HG02885 (cell line): Measurements from ENCODE around the gene PERM1.
"Not testable (repeated sequence)": the region's sequence is repeated elsewhere in the genome, so short reads cannot be mapped to it uniquely, and the experiment has no call there.

ENCODE experiments used
- ATAC-seq: cut with Tn5 transposase; IDR thresholded peaks from one replicate; pipeline ENCODE4 v1.9.1; 2021; ENCODE audit warnings: mild to moderate bottlenecking; ENCODE audit not compliant: unreplicated experiment, poor library complexity

Gene PERM1, protein sequence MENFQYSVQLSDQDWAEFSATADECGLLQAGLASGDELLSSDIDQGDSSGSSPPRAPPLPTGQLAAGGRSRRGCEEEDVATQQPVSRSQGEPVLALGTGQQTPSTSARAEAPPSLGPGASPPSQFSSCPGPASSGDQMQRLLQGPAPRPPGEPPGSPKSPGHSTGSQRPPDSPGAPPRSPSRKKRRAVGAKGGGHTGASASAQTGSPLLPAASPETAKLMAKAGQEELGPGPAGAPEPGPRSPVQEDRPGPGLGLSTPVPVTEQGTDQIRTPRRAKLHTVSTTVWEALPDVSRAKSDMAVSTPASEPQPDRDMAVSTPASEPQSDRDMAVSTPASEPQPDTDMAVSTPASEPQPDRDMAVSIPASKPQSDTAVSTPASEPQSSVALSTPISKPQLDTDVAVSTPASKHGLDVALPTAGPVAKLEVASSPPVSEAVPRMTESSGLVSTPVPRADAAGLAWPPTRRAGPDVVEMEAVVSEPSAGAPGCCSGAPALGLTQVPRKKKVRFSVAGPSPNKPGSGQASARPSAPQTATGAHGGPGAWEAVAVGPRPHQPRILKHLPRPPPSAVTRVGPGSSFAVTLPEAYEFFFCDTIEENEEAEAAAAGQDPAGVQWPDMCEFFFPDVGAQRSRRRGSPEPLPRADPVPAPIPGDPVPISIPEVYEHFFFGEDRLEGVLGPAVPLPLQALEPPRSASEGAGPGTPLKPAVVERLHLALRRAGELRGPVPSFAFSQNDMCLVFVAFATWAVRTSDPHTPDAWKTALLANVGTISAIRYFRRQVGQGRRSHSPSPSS

DNA sequence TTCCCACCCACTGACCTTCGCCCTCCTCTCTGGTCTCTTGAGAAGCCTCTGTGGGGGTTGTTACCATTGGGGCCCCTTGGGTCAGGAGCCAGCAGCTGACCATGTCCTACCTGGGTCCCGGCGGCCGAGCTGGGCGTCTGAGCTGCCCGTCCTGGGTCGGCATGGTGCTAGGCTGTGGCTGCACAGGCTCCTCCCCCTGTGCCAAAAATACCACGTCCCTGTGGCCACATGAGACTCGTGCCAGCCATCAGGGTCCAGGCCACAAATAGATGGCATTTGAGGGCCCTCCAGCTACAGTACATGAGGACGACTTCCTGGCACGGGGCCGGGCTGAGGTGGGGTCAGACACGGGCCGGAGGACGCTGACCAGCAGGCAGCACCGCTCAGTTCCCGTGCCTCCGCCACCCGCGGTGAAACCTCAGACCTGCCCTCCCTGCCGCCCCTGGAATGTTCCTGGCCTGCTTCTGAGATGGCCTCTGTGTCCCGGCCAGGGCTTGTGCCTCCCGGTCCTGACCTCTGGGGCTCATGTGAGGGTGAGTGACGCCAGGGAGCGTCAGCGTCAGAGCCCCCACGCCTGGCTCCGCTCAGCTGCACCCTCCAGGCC, at the start of gene PERM1:
Gene PERM1, minus strand, starts transcription at position 139 of the 604 bp plus-strand sequence. CDS start 1,064 bp downstream, outside the sequence.
- ATAC-seq = no peak

DNA sequence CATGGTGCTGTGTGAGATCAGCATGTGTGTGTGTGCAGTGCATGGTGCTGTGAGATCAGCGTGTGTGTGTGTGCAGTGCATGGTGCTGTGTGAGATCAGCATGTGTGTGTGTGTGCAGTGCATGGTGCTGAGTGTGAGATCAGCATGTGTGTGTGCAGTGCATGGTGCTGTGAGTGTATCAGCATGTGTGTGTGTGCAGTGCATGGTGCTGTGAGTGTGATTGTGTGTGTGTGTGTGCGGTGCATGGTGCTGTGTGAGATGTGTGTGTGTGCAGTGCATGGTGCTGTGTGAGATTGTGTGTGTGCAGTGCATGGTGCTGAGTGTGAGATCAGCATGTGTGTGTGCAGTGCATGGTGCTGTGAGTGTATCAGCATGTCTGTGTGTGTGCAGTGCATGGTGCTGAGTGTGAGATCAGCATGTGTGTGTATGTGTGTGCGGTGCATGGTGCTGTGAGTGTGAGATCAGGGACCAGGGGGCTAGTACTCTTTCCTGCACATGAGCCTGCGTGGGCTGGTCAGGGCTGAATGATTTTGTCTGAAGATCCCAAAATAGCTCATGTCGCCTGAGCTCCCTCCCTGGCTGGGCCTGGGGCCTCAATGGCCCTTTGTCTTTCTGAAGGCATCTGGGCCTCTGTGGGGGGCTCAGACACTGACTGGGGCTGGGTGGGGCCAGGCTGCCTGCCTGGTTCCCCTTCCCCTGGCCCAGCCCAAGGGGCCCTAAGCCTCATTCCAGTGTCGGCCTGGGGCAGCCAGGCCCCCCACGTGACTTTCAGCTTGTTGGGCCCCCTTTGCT, 49.2 kb upstream of the PERM1 start:
- not testable (repeated sequence) for ATAC-seq

DNA sequence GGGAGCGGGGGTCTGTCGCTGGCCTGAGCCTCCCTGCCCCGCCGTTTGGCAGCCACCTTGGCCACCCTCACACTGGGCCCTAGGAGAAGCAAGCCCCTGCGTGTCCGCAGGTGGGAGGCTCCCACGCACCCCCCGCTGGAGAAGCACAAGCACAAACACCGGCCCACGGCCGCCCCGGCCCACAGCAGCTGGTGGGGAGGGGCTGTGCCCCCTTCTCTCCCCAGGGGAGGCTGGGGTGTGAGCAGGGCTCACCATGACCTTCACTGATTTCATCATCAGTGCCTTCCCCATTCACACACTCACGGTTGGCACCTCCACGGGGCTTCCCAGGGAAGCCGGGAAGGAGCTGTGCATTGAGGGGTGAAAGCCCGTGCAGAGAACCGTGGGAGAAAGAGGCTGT, 45.9 kb upstream of the PERM1 start:
- no peak for ATAC-seq

DNA sequence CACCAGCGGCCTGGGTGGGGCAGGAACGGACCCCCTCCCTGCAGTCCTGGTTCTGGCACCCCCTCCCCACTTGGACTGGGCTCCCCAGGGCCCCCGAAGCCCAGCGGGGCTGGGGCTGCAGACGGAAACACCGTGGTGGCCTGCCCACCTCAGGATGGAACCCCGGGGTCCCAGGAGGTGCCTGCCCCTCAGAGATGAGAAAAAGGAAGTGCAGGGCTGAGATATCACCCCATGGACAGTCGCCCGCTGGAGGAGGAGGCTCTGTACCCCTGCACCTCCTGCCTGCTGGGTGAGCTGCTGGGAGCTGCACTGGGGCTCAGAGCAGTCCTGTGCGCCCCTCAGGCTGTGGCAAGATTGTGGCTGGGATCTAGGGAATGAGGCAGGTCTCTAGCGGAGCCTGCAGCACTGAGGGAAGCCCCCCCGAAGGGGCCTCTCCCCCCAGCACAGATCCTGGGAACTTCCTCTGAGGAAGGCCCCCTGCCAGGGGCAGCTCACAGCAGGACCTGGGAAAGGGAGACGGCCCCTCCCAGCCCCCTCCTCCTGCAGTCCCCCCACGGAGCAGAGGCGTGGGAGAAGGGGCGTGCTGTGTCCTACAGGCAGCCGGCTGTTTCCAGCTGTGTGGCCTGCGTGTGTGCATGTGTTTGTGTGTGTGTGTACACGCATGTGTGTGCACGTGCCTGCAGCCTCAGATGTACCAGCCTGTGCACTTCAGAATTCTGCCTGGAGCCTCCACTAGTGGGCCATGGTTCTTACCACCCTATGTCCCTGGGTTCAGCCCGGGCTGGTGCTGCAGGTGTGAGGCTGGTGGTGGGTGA, 44.9 kb upstream of the PERM1 start:
- no peak for ATAC-seq

DNA sequence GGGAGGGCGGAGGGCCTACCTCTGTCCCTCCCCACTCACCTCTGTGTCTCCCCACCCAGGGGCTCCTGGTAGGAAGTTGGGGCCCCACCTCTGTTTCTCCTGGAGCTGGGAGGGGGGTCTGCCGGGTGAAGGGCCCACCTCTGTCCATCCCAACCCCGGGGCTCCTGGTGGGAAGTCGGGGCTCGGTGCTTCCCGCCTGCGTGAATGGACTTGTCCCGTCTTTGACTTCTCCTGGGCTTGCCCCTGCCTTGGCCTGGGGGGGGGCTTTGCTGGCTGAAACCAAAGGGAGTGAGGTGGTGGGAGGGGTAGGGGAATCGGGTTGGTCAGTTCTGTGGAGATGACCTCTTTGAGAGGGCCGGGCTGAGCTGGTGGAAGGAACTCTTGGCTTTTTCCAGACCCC, 43.8 kb upstream of the PERM1 start:
- no peak for ATAC-seq

DNA sequence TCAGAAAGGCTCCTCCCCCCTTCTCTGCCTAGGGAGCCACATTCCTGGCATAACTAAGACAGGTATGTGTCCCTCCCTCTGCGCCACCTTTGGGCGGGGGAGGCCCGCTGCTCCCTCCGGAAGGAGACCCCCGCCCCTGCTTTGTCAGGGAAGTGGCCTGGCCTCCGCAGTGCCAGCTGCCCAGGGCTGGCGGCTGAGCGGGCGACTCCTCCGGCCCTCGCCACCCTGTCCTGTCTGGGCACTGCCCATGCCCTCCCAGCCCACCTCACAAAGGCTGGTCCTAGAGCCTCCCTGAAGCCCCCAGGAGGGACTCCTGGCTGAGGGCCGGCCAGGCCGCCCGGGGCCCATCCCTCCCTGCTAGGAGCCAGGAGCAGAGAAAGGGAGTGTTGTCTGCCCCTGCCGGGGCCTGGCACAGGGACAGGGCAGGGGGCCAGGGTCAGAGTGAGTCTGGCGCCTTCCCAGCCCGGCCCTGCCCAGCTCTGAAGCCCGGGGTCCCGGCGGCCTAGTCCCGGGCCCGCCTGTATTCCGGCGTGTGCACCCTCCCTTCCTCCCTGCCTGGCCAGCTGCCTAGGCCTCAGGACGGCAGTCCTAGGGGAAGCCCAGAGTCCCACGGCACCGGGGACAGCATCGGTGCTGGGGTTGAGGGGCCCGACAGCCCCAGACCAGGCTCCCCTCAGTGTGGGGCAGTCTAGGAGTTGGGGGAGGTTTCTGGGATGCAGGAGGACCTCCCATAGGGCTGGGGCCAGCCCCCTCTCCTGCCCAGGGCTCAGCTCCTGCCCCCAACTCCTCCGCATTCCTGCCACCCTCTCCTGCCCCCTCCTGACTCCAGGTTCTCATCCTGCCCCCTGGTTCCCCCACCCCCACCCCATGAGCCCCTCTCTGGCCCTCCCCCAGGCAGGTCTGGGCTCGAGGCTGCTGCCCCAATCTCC, 43.1 kb upstream of the PERM1 start:
- no peak for ATAC-seq

DNA sequence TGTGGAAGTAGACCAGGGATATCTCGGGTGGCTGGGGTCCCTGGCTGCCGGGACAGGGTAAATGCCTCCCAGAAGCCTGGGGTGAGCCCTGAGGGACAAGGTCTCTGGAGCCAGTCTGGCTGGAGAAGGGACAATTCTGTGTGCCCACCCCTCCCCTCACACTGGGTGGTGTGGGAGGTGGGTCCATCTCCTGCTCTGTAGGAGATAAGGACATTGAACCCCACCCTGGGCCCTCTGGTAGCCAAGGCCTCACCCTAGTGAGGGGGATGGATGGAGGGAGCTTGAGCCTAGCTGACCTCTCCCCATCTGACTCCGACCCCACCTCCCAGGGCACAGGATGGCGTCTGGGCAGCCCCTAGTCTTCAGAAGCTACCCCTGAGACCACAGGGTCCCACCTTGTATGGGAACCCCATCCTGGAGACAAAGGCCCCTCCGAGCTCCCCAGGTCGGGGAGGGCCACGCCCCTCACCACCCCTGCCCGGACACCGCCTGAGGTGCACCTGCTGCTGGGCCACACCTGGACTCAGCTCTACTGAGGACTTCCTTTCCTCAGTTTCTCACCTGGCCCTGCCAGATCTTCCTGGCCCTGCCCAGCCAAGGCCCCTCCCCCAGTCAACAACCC, 42.4 kb upstream of the PERM1 start:
- ATAC-seq = no peak

DNA sequence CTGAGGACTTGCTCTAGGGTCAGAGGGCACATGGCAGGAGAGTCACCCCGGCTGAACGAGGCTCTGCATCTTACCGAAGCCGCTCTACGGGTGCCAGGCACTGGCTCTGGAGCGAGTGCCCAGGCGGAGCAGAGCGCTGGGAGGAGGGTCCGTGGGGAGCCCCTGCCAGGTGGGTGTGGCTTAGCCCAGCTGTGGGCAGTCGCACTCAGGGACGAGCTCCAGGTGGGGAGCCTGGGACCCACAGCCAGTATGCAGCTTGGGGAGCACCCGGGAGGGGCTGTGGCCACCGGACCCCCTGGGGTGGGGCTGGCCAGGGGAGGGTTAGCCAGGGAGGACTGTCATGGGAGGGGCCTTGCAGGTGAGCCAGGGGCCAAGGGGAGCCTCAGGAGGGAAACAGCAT, 41.8 kb upstream of the PERM1 start:
- ATAC-seq = no peak

DNA sequence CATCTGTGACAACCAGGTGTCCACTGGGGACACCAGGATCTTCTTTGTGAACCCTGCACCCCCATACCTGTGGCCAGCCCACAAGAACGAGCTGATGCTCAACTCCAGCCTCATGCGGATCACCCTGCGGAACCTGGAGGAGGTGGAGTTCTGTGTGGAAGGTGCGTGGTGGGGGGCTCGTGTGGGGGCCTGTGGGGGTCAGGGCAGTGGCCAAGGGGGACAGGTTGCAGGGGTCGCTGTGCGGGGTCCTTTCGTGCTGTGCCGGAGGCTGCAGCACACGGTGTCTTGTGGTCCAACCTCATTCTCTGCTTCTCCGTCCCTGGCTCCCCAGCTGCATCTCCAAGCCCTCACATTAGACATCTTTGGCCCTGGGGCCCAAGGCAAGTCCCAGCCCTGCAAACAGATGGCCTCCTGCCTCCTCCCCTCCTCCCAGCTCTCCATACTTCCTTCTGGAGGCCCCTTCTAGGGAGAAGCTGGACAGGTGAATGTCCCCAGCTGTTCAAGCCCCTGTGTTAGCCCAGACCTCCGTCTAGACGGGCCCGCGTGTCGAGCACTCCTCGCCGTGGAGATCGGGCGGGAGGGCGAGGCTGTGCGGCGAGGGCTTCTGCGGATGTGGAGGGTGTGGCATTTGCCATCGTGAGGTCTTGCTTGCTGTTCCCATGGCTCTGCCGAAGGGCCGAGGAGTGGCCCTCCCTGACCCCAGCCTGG, 40.6 kb upstream of the PERM1 start:
- no peak for ATAC-seq

DNA sequence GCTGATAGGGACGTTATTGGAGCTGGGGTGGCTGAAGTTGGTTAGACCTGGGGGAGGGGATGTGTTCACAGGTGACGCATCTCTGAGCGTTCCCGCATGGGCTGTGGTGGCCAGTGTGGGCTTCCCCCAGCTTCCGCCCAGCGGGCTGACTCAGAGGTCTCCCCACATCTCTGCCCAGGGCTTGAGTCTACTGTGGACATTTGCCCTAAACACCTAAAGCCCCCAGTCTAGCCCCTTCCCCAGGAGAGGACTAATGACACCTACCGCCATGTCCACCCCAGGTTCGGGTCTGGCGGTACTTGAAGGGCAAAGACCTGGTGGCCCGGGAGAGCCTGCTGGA, 40.0 kb upstream of the PERM1 start:
- no peak for ATAC-seq

DNA sequence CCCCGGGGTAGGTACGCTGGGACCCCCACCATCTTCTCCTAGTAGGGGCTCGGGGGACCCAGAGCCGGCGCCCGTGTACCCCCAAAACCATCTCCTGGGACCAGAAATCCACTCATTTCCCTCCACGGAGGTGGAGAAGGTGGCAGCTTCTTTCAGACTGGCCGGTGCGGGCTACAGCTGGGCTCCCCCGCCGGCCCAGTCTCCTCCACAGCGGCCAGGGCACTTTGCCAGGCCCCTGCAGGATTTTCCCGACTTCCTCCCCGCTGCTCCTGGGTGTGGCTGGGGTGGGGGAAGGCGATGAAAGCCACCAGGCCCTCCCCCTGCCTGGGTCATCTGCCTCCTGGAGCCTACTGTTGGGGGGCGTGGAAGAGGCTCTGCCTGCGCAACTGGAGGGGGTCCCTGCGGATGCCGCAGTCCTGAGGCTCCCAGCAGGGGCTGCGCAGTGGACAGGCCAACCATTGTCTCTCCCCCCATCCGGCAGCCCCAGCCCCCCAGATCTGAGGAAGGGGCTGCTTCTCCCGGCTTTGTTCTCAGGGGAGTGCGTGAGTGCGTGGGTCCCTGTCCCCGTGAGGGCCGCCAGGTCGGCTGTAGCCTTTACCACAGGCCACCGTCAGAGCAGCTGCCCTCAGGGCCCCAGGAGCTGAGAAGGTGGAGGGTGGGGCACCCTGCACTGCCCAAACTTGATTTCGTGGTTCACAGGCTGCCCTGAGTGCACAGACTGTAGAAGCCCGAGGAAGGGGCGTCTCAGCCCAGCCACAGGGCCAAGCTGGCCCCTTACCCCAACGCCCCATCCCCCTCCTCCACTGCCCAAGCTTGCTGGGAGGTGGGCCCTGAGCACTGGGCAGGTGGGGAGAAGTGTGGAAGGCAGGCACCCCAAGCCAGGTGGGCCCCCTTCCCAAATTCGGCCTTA, 39.4 kb upstream of the PERM1 start:
- ATAC-seq = no peak

DNA sequence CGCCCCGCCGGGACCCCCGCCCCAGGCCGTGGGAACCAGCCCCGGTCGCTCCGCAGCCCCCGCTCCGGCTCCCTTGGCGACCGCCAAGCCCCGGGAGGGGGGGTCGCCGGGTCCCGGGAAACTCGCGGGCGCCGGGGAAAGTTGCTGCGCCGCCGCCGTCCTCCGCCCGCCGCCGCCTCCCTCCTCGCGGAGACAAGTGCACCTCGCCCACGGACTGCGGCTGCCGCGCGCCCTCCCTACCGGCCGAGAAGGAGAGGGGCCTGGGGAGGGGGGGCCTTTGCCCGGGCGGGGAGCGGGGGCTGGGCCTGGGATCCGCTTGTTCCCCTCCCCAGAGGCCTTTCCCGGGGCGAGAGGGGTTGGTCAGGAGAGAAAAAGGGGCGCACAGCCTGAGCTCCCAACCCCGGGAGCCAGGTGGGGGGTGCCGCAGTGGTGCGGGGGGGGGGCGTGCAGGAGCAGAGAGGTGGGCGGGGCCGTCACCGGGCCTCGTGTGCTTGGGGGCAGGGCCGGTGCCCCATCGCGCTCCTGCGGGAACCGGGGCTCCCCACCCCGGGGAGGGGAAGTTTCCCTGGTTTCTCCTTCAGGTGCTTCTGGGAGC, 38.6 kb upstream of the PERM1 start:
- peak; percentile 11 for ATAC-seq

DNA sequence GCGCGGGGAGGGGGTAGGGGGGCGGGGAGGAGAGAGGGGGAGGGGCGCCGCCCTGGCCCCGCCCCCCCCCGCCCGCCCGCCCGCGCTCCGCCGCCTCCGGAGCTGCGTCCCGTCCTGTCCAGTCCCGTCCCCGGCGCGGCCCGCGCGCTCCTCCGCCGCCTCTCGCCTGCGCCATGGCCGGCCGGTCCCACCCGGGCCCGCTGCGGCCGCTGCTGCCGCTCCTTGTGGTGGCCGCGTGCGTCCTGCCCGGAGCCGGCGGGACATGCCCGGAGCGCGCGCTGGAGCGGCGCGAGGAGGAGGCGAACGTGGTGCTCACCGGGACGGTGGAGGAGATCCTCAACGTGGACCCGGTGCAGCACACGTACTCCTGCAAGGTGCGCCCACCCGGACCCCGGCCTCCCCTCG, 38.1 kb upstream of the PERM1 start, which contains the start of gene AGRN:
Gene AGRN, plus strand, starts transcription at position 121 of the 405 bp plus-strand sequence. Its CDS starts 53 bp downstream, at position 174.
- peak; percentile 39 for ATAC-seq

DNA sequence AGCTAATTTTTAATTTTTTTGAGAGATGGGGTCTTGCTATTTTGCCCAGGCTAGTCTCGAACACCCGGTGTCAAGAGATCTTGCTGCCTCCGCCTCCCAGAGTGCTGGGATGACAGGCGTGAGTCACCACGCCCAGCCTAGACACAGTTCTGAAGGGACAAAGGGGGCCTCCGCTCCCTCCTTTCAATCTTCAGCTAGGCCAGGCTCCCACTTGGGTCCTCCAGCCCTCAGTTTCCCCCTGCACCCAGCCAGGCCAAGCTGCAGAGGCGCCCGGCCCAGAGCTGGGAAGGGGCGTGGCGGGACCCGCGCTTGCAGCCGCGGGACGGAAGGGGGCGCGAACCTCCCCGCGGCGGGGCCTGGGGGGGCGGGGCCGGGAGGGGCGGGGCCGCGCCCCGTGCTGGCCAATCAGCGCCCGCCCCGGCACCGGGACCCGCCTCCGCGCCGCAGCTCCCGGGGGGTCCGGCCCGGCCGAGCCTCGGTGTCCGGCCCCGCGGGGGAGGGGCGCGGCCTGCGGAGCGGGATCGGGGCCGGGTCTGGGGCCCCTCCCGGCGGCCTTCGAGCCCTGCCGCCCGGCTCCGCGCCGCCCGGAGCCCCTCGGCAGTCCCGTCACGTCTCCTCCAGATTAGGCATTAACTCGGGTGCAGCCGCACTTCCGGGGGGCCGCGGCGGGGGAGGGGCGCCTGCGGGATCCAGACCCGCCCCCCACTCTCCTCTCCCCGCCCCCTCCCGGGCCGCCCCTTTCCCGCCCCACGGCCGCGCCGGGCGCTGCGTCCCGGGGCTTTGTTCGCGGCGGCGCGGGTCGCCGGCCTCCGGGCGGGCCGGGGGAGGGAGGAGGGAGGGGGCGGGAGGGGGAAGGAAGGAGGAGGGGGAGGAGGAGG, 37.5 kb upstream of the PERM1 start:
- peak; percentile 77 for ATAC-seq

DNA sequence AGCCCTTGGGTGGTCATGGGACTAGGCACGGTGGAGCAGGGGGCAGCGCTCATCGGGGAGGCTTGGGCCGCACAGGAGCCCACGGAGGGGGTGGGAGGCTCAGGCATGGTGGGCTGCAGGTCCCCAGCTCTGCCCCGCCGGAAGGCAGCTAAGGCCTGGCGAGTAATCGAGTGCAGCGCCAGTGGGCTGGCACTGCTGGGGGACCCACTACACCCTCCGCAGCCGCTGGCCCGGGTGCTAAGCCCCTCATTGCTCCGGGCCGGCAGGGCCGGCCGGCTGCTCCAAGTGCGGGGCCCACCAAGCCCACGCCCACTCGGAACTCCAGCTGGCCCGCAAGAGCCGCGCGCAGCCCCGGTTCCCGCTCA, 36.4 kb upstream of the PERM1 start:
- not testable (repeated sequence) for ATAC-seq
